HEK293 (cell line): ENCODE results near the gene SLC6A9.

ENCODE experiments used
- HOXA7 ChIP-seq: sonication (generic); formaldehyde crosslinking; IDR thresholded peaks from 2 replicates; pipeline ENCODE4 v1.8.1; 2022; ENCODE audit warnings: missing genetic modification reagents, borderline replicate concordance
- TF ChIP-seq, protein P1 (sequence below): fragments of 450-650 bp; formaldehyde crosslinking; IDR thresholded peaks from 2 replicates; pipeline ENCODE4 v1.5.1; 2016; ENCODE audit warnings: missing biosample characterization, missing genetic modification characterization

DNA sequence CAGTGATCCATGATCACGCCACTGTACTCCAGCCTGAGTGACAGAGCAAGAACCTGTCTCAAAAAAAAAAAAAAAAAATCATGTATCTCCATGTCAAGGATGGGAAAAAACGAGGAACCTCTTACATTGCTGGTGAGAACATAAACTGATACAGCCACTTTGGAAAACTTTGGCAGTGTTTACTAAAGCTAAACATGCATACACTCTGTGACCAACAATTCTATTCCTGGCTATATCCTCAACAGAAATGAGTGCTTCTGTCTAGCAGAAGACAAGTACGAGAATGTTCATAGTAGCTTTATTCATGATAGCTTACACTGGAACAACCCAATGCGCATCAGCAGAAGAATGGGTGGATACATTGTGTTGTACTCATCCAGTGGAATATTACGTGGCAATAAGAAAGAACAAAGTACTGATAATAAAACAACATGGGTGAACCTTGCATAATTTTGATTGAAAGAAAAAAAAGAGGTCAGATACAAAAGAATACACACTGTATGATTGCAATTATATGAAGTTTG is 31.5 kb upstream of the SLC6A9 start:
- no peak for TF ChIP-seq HOXA7
- TF ChIP-seq, protein P1, sequence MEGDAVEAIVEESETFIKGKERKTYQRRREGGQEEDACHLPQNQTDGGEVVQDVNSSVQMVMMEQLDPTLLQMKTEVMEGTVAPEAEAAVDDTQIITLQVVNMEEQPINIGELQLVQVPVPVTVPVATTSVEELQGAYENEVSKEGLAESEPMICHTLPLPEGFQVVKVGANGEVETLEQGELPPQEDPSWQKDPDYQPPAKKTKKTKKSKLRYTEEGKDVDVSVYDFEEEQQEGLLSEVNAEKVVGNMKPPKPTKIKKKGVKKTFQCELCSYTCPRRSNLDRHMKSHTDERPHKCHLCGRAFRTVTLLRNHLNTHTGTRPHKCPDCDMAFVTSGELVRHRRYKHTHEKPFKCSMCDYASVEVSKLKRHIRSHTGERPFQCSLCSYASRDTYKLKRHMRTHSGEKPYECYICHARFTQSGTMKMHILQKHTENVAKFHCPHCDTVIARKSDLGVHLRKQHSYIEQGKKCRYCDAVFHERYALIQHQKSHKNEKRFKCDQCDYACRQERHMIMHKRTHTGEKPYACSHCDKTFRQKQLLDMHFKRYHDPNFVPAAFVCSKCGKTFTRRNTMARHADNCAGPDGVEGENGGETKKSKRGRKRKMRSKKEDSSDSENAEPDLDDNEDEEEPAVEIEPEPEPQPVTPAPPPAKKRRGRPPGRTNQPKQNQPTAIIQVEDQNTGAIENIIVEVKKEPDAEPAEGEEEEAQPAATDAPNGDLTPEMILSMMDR (tag by site-specific recombination) = no peak
